KOPT-K1 (cell line): ENCODE results near the gene MZT2B.
A peak's percentile ranks its signal among the peaks of the same experiment; 100 is the strongest.
"Not testable (repeated sequence)": the region's sequence is repeated elsewhere in the genome, so short reads cannot be mapped to it uniquely, and the experiment has no call there.

Experiments
- H3K27ac ChIP-seq: fragments of 200-600 bp; sonication (generic); 2 replicates; pipeline ENCODE4 v1.5.1; 2016; ENCODE audit warnings: antibody characterized with exemption, mild to moderate bottlenecking, low read depth, low read length; ENCODE audit not compliant: poor library complexity, severe bottlenecking
- H3K36me3 ChIP-seq: fragments of 200-600 bp; sonication (generic); 2 replicates; pipeline ENCODE4 v1.5.1; 2017; ENCODE audit warnings: antibody characterized with exemption, mild to moderate bottlenecking, low read length, moderate library complexity; ENCODE audit not compliant: insufficient read depth
- H3K9me3 ChIP-seq: fragments of 200-600 bp; sonication (generic); 2 replicates; pipeline ENCODE4 v1.5.1; 2017; ENCODE audit warnings: antibody characterized with exemption, low read length, mild to moderate bottlenecking; ENCODE audit not compliant: insufficient read depth, poor library complexity, severe bottlenecking

The MZT2B gene

DNA sequence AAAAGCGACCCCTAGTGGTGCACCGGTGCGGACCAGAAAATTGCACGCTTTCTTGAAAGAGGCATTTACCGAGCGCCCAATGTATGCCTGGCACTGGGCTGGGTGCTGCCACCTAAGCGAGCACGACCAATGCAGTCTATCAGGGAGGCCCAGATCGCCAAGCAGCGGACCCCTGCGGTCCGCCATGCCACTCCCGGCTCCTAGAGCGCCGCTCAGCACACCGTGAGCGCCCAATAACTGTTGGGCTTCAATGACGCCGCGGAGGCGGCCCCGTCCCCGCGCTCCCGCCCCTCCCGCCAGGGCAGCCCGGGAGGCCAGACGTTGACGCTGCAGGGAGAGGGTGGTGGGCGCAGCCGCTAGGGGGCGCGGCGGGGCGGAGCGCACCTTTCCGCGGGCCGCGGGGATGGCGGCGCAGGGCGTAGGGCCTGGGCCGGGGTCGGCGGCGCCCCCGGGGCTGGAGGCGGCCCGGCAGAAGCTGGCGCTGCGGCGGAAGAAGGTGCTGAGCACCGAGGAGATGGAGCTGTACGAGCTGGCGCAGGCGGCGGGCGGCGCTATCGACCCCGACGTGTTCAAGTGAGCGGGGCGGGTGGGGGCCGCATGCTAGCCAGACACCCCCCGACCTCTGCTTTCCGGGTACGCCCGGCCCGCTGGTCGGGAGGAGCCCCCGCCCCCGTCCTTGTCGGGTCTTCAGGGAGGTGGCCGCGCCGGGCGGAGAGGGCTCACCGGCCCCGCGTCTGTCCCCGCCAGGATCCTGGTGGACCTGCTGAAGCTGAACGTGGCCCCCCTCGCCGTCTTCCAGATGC, at the start of gene MZT2B:
Gene MZT2B, plus strand, starts transcription at position 383 of the 803 bp plus-strand sequence. Its CDS starts 21 bp downstream, at position 404.
- H3K9me3 ChIP-seq, result not testable (repeated sequence)
- Histone ChIP-seq H3K36me3 (peaks cover 41% of the 10 kb centered on the region), H3K27ac (peak within 1 kb of the TSS; percentile 97)

GRCh38 chr2:130135692-130136541, 46.1 kb upstream of the MZT2B start:
- no peak overlapping the region for H3K27ac ChIP-seq
- no peaks in the 10 kb centered on the region for H3K9me3 ChIP-seq
- H3K36me3 ChIP-seq, result no peaks in the 10 kb centered on the region

GRCh38 chr2:130136546-130136945, 45.5 kb upstream of the MZT2B start:
- H3K9me3 ChIP-seq, H3K27ac ChIP-seq, H3K36me3 ChIP-seq: not testable (repeated sequence)

- not testable (repeated sequence) for H3K9me3 ChIP-seq, H3K36me3 ChIP-seq
Measured at GRCh38 chr2:130137118-130137517, 44.9 kb upstream of the MZT2B start.

GRCh38 chr2:130138326-130138725, 43.7 kb upstream of the MZT2B start:
- H3K27ac ChIP-seq, H3K9me3 ChIP-seq, H3K36me3 ChIP-seq: not testable (repeated sequence)

More at GRCh38 chr2:130137118-130137517, 44.9 kb upstream of the MZT2B start:
- H3K27ac ChIP-seq, result not testable (repeated sequence)

DNA sequence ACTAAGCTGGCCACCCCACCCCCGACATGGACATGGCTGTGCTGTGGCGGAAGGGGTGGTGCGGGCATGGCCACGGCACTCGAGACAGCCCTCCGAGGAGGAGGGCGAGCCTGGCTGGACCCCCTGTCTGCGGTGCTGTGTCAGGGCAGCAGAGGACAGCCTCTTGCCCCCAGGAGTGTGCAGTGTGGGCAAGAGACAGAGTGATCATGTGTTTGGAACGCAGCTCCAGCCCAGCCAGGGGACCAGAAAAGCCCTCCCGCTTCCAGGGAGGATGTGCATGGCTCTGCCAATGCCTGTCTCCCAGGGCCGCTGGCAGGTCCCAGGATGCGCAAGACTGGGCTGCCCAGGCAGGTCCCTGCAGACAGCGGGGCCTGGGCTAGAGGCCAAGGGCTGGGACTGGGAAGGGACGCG, 43.2 kb upstream of the MZT2B start:
- not testable (repeated sequence) for H3K27ac ChIP-seq, H3K9me3 ChIP-seq

DNA sequence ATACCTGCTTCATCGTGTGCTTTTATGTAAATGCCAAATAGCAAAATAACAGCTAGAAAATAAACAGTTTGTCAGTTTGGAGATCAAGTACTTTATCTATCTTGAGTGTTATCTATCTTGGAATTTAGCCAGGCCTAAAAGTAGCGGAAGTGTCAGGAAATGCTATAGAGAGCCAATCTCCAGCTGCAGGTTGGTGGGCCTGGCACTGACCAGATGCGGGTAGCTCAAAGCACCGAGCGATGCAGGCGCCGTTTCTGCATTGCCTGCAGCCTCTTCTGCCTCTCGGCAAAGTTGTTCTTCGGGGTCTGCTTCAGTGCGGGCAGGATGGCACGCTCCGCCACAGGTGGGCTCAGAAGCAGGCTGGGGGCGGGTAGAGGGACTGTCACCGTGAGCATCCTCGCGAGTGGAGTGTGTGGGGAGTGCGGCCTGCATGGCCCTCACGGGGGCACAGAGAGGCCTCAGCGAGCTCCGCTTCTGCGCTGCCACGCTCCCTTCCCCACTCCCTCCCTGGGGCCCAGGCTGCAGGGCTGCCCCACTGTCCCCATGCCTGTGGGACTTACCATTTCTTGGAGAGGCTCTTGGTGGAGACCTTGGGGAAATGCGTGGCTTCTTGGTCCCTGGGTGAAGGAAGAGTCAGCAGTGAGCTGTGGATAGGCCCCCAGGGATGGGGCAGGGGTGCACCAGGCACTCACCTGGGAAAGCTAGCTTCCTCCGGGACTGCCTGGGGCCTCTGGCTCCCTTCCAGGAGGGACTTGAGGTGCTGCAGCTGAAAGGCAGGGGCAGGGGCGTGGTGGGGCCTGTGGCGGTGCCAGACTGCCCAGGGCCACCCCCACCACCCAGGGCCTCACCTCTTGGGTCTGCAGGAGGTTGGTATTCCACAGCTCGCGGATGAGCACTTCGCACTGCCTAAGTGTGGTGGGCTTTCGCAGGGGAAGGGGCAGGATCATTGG, 42.5 kb upstream of the MZT2B start:
- H3K9me3 ChIP-seq, H3K27ac ChIP-seq: not testable (repeated sequence)

More for the DNA sequence above, 43.2 kb upstream of the MZT2B start:
- H3K36me3 ChIP-seq, result not testable (repeated sequence)

DNA sequence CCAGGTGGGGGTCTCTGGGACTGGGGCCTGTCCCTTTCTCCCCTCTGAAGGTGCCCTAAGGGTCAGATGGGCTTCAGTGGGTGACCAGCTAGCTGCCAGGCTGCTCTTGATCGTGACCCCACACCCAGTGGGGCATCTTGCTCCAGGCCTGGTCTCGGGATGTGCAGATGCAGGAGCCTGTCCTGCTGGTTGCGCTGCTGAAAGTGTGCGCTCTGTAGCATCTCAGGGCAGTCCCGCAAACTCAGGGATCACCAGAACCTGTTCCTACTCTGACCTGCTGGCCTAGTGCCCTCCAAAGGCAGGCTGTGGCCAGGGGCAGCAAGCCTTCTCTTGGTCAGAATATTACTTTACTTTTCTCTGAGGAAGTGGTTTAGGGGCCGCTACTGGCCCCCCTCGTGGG, 41.5 kb upstream of the MZT2B start:
- not testable (repeated sequence) for H3K9me3 ChIP-seq, H3K27ac ChIP-seq, H3K36me3 ChIP-seq

More for the DNA sequence above, 42.5 kb upstream of the MZT2B start:
- not testable (repeated sequence) for H3K36me3 ChIP-seq

DNA sequence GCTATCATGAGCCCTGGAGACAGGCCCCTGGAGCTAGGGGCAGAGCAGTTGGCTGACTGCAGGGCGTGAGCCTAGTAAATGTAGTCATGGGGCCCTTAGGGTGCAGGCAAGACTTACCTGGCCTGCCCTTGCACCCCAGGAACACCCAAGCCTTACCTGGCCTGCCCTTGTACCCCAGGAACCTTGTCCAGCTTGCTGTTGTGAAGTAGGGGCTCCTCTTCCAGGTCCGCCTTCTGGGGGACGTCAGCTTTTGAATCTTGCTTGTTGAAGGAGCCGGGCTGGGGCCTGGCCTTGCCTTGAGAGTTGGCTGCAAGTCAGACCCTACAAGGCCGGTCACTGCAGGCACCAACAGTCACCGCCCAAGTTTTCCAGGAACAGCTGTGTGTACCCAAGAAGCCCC, 41.1 kb upstream of the MZT2B start:
- H3K9me3 ChIP-seq, H3K36me3 ChIP-seq, H3K27ac ChIP-seq: not testable (repeated sequence)

- not testable (repeated sequence) for H3K9me3 ChIP-seq
Measured at GRCh38 chr2:130141645-130142370, 40.3 kb upstream of the MZT2B start.

DNA sequence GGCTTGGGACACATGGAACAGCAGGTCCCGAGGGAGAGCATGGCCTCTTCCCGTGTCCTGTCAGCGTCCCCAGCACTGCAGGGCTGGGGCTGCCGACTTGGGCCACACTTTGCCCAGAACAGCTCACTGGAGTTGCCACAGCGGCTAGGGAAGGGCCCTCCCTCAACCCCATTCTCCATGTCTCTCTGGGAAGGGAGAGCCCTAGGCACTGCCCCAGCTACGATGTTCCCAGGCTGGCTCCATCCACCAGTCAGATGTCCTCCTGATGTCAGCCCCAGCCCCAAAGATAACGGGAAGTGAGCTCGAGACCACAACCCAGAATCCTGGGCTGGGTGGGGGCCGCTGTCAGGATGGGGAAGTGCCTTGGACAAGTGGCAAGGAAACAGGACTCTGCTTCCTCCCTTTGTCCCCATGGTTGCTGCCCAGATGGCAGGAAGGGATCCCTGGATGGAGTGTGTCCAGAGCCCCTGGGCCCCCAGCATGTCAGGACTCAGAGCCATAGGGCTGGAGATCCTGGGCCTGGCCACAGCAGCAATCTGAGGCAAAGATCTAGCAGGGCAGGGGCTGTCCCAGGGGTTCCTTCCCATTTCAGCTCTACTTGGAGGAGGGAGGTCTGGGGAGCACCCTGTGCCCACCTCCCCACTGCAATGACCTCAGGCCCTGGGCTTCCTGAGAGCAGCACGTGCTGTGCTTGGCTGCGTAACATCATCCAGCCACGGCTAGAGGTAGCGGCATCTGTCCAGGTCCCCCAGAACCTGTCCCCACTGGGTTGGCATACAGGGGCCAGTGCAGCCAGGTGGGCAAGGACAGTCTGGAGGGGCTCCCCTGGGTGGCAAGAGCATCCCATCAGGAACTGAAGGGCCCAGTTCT, 39.4 kb upstream of the MZT2B start:
- not testable (repeated sequence) for H3K36me3 ChIP-seq

More at GRCh38 chr2:130141645-130142370, 40.3 kb upstream of the MZT2B start:
- H3K36me3 ChIP-seq, H3K27ac ChIP-seq: not testable (repeated sequence)

GRCh38 chr2:130143266-130144039, 38.6 kb upstream of the MZT2B start:
- not testable (repeated sequence) for H3K36me3 ChIP-seq, H3K27ac ChIP-seq, H3K9me3 ChIP-seq

More for the DNA sequence above, 39.4 kb upstream of the MZT2B start:
- not testable (repeated sequence) for H3K27ac ChIP-seq, H3K9me3 ChIP-seq

DNA sequence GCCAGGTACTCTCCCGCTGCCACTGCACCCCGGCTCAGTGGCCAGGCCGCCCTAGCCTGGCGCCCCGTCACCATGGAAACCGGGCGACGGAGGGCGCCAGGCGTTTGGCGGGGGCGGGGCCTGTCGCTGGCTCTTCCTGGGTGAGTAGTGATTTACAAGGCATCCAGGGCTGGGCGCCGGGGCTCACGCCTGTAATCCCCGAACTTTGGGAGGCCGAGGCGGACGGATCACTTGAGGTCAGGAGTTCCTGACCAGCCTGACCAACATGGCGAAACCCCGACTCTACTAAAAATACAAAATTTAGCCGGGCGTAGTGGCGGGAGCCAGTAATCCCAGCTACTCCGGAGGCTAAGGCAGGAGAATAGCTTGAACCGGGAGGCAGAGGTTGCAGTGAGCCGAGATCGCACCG, 37.1 kb upstream of the MZT2B start, which contains the start of gene CCDC74B:
Gene CCDC74B, minus strand, starts transcription at position 107 of the 409 bp plus-strand sequence. CDS start 116 bp downstream, outside the sequence.
- H3K36me3 ChIP-seq, H3K27ac ChIP-seq, H3K9me3 ChIP-seq: not testable (repeated sequence)
